Measurements from ENCODE around the gene HMG20A. TPM values are rescaled to one million over a fixed set of nuclear protein-coding genes. Genes with fewer than 3 reads are reported as not detected.

HMG20A gene
- total RNA-seq, 4 donors from 2014 or later: 39.6 to 65.1 (median 49.7) TPM

GRCh38 chr15:77504306-77504705, 83.6 kb downstream of the HMG20A start:
- DNase-seq (ENCODE audit: low spot score in 2 of 2): peak; percentile 40 to 45
- H3K4me1 ChIP-seq: peaks cover 13 to 64% (median 37%) of the 10 kb centered on the region in 4 donors
- H3K27ac ChIP-seq: no peak overlapping the region
- H3K27me3 ChIP-seq: no peaks in the 10 kb centered on the region
- no peak overlapping the region for H3K4me3 ChIP-seq
- TF ChIP-seq EP300 (IDR thresholded peaks at IDR 0.05): peak in 1 of 2 donors; percentile 21
- no peak for TF ChIP-seq POLR2A (IDR thresholded peaks at IDR 0.05)
- TF ChIP-seq CTCF (IDR thresholded peaks at IDR 0.05): no peak
- 86 to 88% methylated on average over 8 of the region's 8 CpGs for WGBS, 2 donors
- no peaks in the 10 kb centered on the region for H3K9me3 ChIP-seq
- no peaks in the 10 kb centered on the region for H3K36me3 ChIP-seq

- Histone ChIP-seq H3K4me3 (no peak overlapping the region), H3K27me3 (no peaks in the 10 kb centered on the region), H3K36me3 (no peaks in the 10 kb centered on the region), H3K27ac (no peak overlapping the region), H3K4me1 (peaks cover 13 to 65% (median 38%) of the 10 kb centered on the region in 4 donors), H3K9me3 (no peaks in the 10 kb centered on the region)
- DNase-seq (ENCODE audit: low spot score in 2 of 2): no peak
- no peak for TF ChIP-seq CTCF (IDR thresholded peaks at IDR 0.05)
- no peak for TF ChIP-seq POLR2A (IDR thresholded peaks at IDR 0.05)
- TF ChIP-seq EP300 (IDR thresholded peaks at IDR 0.05): no peak
- 84 to 89% methylated on average over 3 to 6 of the region's 6 CpGs for WGBS, 2 donors
Measured at GRCh38 chr15:77504871-77505270, 84.2 kb downstream of the HMG20A start.

- H3K4me1 ChIP-seq: peaks cover 13 to 72% (median 42%) of the 10 kb centered on the region in 4 donors
- H3K27ac ChIP-seq: peak overlapping the region in 2 of 4 donors; percentile 90 to 96
- DNase-seq (ENCODE audit: low spot score in 2 of 2): no peak
- TF ChIP-seq POLR2A (IDR thresholded peaks at IDR 0.05) (no peak), CTCF (IDR thresholded peaks at IDR 0.05) (no peak), EP300 (IDR thresholded peaks at IDR 0.05) (no peak)
- 67 to 87% methylated on average over 2 to 4 of the region's 4 CpGs for WGBS, 2 donors
- H3K4me3 ChIP-seq: no peak overlapping the region
- no peaks in the 10 kb centered on the region for H3K27me3 ChIP-seq
- H3K36me3 ChIP-seq: no peaks in the 10 kb centered on the region
- no peaks in the 10 kb centered on the region for H3K9me3 ChIP-seq
Measured at GRCh38 chr15:77505556-77505955, 84.9 kb downstream of the HMG20A start.

GRCh38 chr15:77506311-77507142, 85.8 kb downstream of the HMG20A start:
- TF ChIP-seq EP300 (IDR thresholded peaks at IDR 0.05): peak; percentile 12 to 63
- TF ChIP-seq POLR2A (IDR thresholded peaks at IDR 0.05): no peak
- Histone ChIP-seq H3K27ac (peak overlapping the region; percentile 82 to 96 (median 87)), H3K36me3 (no peaks in the 10 kb centered on the region), H3K27me3 (no peaks in the 10 kb centered on the region), H3K4me1 (peaks cover 13 to 74% (median 42%) of the 10 kb centered on the region in 4 donors), H3K4me3 (no peak overlapping the region), H3K9me3 (no peaks in the 10 kb centered on the region)
- 12 to 22% methylated on average over 20 of the region's 20 CpGs for WGBS, 2 donors
- peak; percentile 67 to 69 for DNase-seq (ENCODE audit: low spot score in 2 of 2)

- Histone ChIP-seq H3K4me3 (peak overlapping the region in 1 of 4 donors; percentile 21), H3K27me3 (no peaks in the 10 kb centered on the region), H3K9me3 (no peaks in the 10 kb centered on the region), H3K27ac (peak overlapping the region; percentile 82 to 96 (median 87)), H3K4me1 (peaks cover 13 to 71% (median 42%) of the 10 kb centered on the region in 4 donors), H3K36me3 (no peaks in the 10 kb centered on the region)
- 19 to 23% methylated on average over 10 of the region's 10 CpGs for WGBS, 2 donors
- TF ChIP-seq POLR2A (IDR thresholded peaks at IDR 0.05) (no peak), EP300 (IDR thresholded peaks at IDR 0.05) (no peak), CTCF (IDR thresholded peaks at IDR 0.05) (no peak)
- peak; percentile 40 to 45 for DNase-seq (ENCODE audit: low spot score in 2 of 2)
Measured at GRCh38 chr15:77507143-77507897, 86.6 kb downstream of the HMG20A start.
